Endothelial cell of umbilical vein (primary cell): ENCODE measurements around the gene CTTNBP2. TPM values are rescaled to one million over a fixed set of nuclear protein-coding genes. Genes with fewer than 3 reads are reported as not detected.

ENCODE experiments used
- BruUV-seq: library from RNA; stranded (reverse); fragments of 400-500 nt; replicated peaks from 2 replicates; lab custom pipeline; 2021; lab: Mats Ljungman, UMichigan
- CTCF ChIA-PET: fragments of 300-600, 350-600 bp; sonication (Branson Sonifier 250); formaldehyde crosslinking; loops from one replicate; lab custom pipeline; 2021; ENCODE audit warnings: antibody characterized with exemption, inconsistent platforms; lab: Charles Lee
- POLR2A ChIA-PET: fragments of 300-600, 350-600 bp; sonication (Branson Sonifier 250); formaldehyde crosslinking; loops from one replicate; lab custom pipeline; 2021; ENCODE audit warnings: antibody characterized with exemption, inconsistent platforms; lab: Charles Lee
- DNase-seq: peaks from one replicate; pipeline ENCODE4 v3.0.0-alpha.2; 2011; ENCODE audit warnings: low read depth, low spot score
- FAIRE-seq: peaks from 2 replicates; lab custom pipeline; 2011; peaks lifted over from hg19 to GRCh38; lab: Jason Lieb, UNC
- H2AFZ ChIP-seq: 2 replicates; pipeline ENCODE4 v1.6.0; 2012; ENCODE audit warnings: low read depth, low read length, control low read depth, inconsistent platforms
- H3K27ac ChIP-seq: 2 replicates; pipeline ENCODE4 v1.5.1; 2011; ENCODE audit warnings: low read depth, mild to moderate bottlenecking, control low read depth, low read length, moderate library complexity; ENCODE audit not compliant: insufficient read depth
- H3K27me3 ChIP-seq, 2 experiments: 2 replicates each; pipeline versions ENCODE4 v1.6.0 to v1.6.1; 2011; ENCODE audit warnings: low read length in 2 of 2, mixed read lengths in 1 of 2; ENCODE audit not compliant: control insufficient read depth in 2 of 2, insufficient read depth in 2 of 2
- H3K36me3 ChIP-seq, 2 experiments: 2 replicates in 1 of 2; 3 replicates in 1 of 2; pipeline ENCODE4 v1.5.1; 2011; ENCODE audit warnings: low read length in 2 of 2, mild to moderate bottlenecking in 1 of 2, moderate library complexity in 1 of 2; ENCODE audit not compliant: control insufficient read depth in 2 of 2, insufficient read depth in 2 of 2; ENCODE audit errors: extremely low read depth in 1 of 2
- H3K4me1 ChIP-seq: 3 replicates; pipeline ENCODE4 v1.5.1; 2011; ENCODE audit warnings: mild to moderate bottlenecking, low read length; ENCODE audit not compliant: control insufficient read depth, insufficient read depth; ENCODE audit errors: extremely low read depth
- H3K4me2 ChIP-seq: 2 replicates; pipeline ENCODE4 v1.6.1; 2011; ENCODE audit warnings: low read length, control low read depth, mixed read lengths; ENCODE audit not compliant: insufficient read depth
- H3K4me3 ChIP-seq, 3 experiments: fragments of 200-600 bp in 1 of 3; sonication (generic), shearing (Covaris generic) in 1 of 3; replicated peaks in 1 of 3; 2 replicates each; pipeline ENCODE4 v1.5.1; 2011 to 2016; ENCODE audit warnings: control low read depth in 3 of 3, low read length in 3 of 3, mild to moderate bottlenecking in 2 of 3, inconsistent platforms in 1 of 3, low read depth in 1 of 3, moderate library complexity in 1 of 3; ENCODE audit not compliant: insufficient read depth in 1 of 3
- H3K79me2 ChIP-seq: 2 replicates; pipeline ENCODE4 v1.6.0; 2012; ENCODE audit warnings: low read length, inconsistent platforms; ENCODE audit not compliant: control insufficient read depth, insufficient read depth
- H3K9ac ChIP-seq: replicated peaks from 2 replicates; pipeline ENCODE3; 2011; ENCODE audit warnings: low read length, control low read depth; ENCODE audit not compliant: insufficient read depth; ENCODE audit errors: extremely low read depth
- H3K9me1 ChIP-seq: replicated peaks from 3 replicates; pipeline ENCODE4 v1.6.0; 2011; ENCODE audit warnings: mild to moderate bottlenecking, low read length; ENCODE audit not compliant: control insufficient read depth, insufficient read depth; ENCODE audit errors: extremely low read depth
- H3K9me3 ChIP-seq: replicated peaks from 2 replicates; pipeline ENCODE4 v1.5.1; 2012; ENCODE audit warnings: low read length, inconsistent platforms; ENCODE audit not compliant: control insufficient read depth, insufficient read depth
- H4K20me1 ChIP-seq: replicated peaks from 2 replicates; pipeline ENCODE3; 2011; ENCODE audit warnings: mild to moderate bottlenecking, low read length; ENCODE audit not compliant: control insufficient read depth, insufficient read depth; ENCODE audit errors: extremely low read depth
- EZH2 ChIP-seq: IDR thresholded peaks from 2 replicates; pipeline ENCODE4 v1.6.1; 2012; ENCODE audit warnings: borderline replicate concordance, low read depth, mild to moderate bottlenecking, moderate library complexity, low read length, inconsistent platforms; ENCODE audit not compliant: severe bottlenecking
- FOS ChIP-seq: IDR thresholded peaks from 2 replicates; pipeline ENCODE4 v1.6.1; 2011; ENCODE audit warnings: mild to moderate bottlenecking, low read length, moderate library complexity, borderline replicate concordance; ENCODE audit not compliant: insufficient read depth
- GATA2 ChIP-seq: IDR thresholded peaks from 2 replicates; pipeline ENCODE4 v1.7.0; 2011; ENCODE audit warnings: low read depth, mild to moderate bottlenecking, moderate library complexity, mixed read lengths, low read length; ENCODE audit not compliant: insufficient read length, insufficient read depth
- JUN ChIP-seq: IDR thresholded peaks from 2 replicates; pipeline ENCODE4 v1.6.1; 2011; ENCODE audit warnings: borderline replicate concordance, low read depth; ENCODE audit not compliant: insufficient read length, insufficient read depth
- MYC ChIP-seq: IDR thresholded peaks from one replicate; pipeline ENCODE4 v1.6.1; 2011; ENCODE audit warnings: mild to moderate bottlenecking, low read depth, low read length
- POLR2A ChIP-seq: IDR thresholded peaks from 2 replicates; pipeline ENCODE4 v1.6.1; 2012; ENCODE audit warnings: low read depth, mild to moderate bottlenecking, control low read depth, low read length
- POLR2AphosphoS5 ChIP-seq: IDR thresholded peaks from 2 replicates; pipeline ENCODE4 v1.6.1; 2012; ENCODE audit warnings: low read depth, mild to moderate bottlenecking, control low read depth, low read length, moderate library complexity; ENCODE audit not compliant: insufficient read depth
- dilution Hi-C: fragments of 300-500 bp; cut with MboI; formaldehyde crosslinking; loops from one replicate; pipeline ENCODE4 v1.15.0; 2019; ENCODE audit warnings: low sequenced_read_pairs; ENCODE audit not compliant: extremely low pct_ligation_motif_present
- intact Hi-C: fragments of 100-400 bp; cut with micrococcal nuclease; formaldehyde crosslinking; loops from one replicate; pipeline ENCODE4 v1.10.0; 2022
- polyA plus RNA-seq, 4 experiments: library from polyadenylated mRNA; depleted of rRNA in 3 of 4; stranded (reverse) in 3 of 4; unstranded in 1 of 4; fragments of >200 nt; gene quantifications; 2 replicates each; pipeline versions ENCODE4 v1.2.1 to v1.2.3, GENCODE V29; 2011 to 2012; ENCODE audit warnings: missing spikeins in 1 of 4
- total RNA-seq: library from RNA; stranded (reverse); gene quantifications from 2 replicates; pipeline ENCODE4 v1.2.3, GENCODE V29; 2021
- TF ChIP-seq, protein P1 (sequence below), 2 donors: IDR thresholded peaks; 1 replicate in 1 of 2; 2 replicates in 1 of 2; pipeline ENCODE4 v1.5.1; 2011; ENCODE audit warnings: low read length in 2 of 2, mild to moderate bottlenecking in 2 of 2, moderate library complexity in 2 of 2, control low read depth in 1 of 2, inconsistent platforms in 1 of 2, low read depth in 1 of 2; ENCODE audit not compliant: insufficient read depth in 1 of 2; ENCODE audit errors: extremely low read depth in 1 of 2
- TF ChIP-seq, protein P2 (sequence below): IDR thresholded peaks from 2 replicates; pipeline ENCODE4 v1.6.1; 2011; ENCODE audit not compliant: insufficient read depth, insufficient read length

CTTNBP2 gene
- total and polyA plus RNA-seq, 2 donors (not counting 3 experiments of a cell fraction or from before 2014, with no cell fraction given), result 0.08 to 0.35 TPM

DNA sequence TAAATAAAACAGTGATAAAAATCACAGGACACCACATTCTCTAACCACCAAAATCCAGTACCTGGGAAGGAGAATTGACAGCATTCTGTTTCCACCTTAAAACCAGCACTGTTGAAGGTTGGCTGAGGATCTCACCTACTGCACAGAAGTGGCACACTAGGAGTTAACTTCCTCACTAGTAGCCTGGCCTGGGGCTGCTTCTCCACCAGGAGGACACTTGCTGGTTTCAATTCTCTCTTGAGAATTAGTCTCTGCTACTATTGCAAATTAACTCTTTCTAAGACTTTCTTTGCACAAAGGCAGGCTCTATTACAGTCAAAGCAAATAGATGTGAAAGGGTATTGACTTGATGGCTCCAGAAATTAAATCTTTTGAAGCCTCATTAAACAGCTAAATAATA is 2.3 kb upstream of the CTTNBP2 start:
- H3K9me3 ChIP-seq, result no peaks in the 10 kb centered on the region
- H3K9me1 ChIP-seq, result no peaks in the 10 kb centered on the region
- peaks cover 35% of the 10 kb centered on the region in 2 experiments for H3K27me3 ChIP-seq
- no peak overlapping the region for H3K4me3 ChIP-seq
- no peak for DNase-seq
- dilution Hi-C loops (no loop called here), intact Hi-C loops (loop anchor here (5.0 kb wide), 1 partner anchor 123 kb away; no protein-coding TSS in a partner anchor)
- no TSS peak for BruUV-seq
- H2AFZ ChIP-seq, result no peak overlapping the region
- no peak overlapping the region for H3K4me2 ChIP-seq
- H3K9ac ChIP-seq, result no peak overlapping the region
- no peak overlapping the region for H3K27ac ChIP-seq
- ChIA-PET CTCF (interaction anchor here (1.9 kb wide), 1 partner anchor 124 kb away, joined by 6 read pairs; no protein-coding TSS in a partner anchor), POLR2A (no interaction called here)
- no peak for FAIRE-seq
- no peaks in the 10 kb centered on the region for H3K79me2 ChIP-seq
- H3K36me3 ChIP-seq, result no peaks in the 10 kb centered on the region
- H4K20me1 ChIP-seq, result no peaks in the 10 kb centered on the region
- H3K4me1 ChIP-seq, result peaks cover 12% of the 10 kb centered on the region
- TF ChIP-seq, protein P1, sequence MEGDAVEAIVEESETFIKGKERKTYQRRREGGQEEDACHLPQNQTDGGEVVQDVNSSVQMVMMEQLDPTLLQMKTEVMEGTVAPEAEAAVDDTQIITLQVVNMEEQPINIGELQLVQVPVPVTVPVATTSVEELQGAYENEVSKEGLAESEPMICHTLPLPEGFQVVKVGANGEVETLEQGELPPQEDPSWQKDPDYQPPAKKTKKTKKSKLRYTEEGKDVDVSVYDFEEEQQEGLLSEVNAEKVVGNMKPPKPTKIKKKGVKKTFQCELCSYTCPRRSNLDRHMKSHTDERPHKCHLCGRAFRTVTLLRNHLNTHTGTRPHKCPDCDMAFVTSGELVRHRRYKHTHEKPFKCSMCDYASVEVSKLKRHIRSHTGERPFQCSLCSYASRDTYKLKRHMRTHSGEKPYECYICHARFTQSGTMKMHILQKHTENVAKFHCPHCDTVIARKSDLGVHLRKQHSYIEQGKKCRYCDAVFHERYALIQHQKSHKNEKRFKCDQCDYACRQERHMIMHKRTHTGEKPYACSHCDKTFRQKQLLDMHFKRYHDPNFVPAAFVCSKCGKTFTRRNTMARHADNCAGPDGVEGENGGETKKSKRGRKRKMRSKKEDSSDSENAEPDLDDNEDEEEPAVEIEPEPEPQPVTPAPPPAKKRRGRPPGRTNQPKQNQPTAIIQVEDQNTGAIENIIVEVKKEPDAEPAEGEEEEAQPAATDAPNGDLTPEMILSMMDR (IDR thresholded peaks at IDR 0.05; ENCODE audit: extremely low read depth in 1 of 2, insufficient read depth in 1 of 2, low read depth in 1 of 2, low read length in 2 of 2), result no peak
- TF ChIP-seq MYC (no peak), EZH2 (no peak), POLR2A (no peak), JUN (no peak), FOS (no peak), POLR2AphosphoS5 (no peak), GATA2 (no peak)
- TF ChIP-seq, protein P2, sequence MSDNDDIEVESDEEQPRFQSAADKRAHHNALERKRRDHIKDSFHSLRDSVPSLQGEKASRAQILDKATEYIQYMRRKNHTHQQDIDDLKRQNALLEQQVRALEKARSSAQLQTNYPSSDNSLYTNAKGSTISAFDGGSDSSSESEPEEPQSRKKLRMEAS, result no peak
